Measurements from ENCODE around the gene FCRL1.

Gene FCRL1

DNA sequence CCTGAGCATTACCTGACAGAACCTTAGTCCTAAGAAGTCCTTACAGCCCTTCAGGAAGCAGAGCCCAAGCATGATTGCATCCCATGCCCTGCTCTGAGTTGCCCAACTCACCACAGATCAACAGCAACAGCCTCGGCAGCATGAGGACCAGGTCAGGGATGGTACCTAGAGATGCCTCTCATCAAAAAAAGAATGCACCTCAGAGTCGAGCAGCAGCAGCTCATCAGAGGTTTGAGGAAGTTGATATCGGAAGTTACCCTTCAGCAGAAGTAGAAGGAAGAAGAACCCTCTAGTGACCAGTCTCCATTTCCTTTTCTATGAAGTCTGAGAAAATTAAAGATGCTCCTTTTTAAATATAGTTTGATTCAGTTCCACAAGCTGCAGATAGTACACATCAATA lies at the start of gene FCRL1:
Gene FCRL1, minus strand, starts transcription at position 225 of the 400 bp plus-strand sequence. Its CDS starts 83 bp downstream, at position 142.
- peak; percentile 5 to 36 for DNase-seq

- no peak for DNase-seq
These were observed 48.7 kb upstream of the FCRL1 start for GRCh38 chr1:157868654-157869053.

GRCh38 chr1:157862114-157863070 lies 42.5 kb upstream of the FCRL1 start:
- no peak for DNase-seq

GRCh38 chr1:157856538-157856937 lies 36.6 kb upstream of the FCRL1 start:
- DNase-seq: no peak

GRCh38 chr1:157852476-157852875 lies 32.6 kb upstream of the FCRL1 start:
- no peak for DNase-seq

- DNase-seq: peak; percentile 41 to 55
These were observed 29.4 kb upstream of the FCRL1 start for GRCh38 chr1:157849229-157849875.

- DNase-seq: peak; percentile 38 to 60
These were observed 24.3 kb upstream of the FCRL1 start for GRCh38 chr1:157844089-157844830.

GRCh38 chr1:157842939-157843338 lies 23.0 kb upstream of the FCRL1 start:
- DNase-seq: no peak

DNA sequence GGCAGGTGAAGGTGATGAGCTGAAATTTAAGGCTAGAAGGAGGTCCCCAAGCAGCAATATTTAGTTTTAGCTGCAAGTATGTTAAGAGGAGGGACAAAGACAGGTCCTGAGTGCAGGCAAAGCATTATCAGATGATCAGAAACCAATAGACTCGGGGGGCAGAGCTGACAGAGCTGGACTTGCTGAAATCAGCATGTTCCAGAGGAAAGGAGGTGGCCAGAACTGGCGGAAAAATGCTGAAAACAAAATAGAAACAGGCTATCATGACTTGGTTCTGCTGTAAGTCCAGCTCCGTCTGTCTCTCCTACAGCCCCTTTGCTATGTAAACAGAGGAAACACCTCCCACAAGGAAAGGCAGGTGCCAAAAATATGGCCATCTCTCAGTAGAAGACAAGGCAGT lies 21.8 kb upstream of the FCRL1 start, which contains the start of gene CD5L:
Gene CD5L, minus strand, starts transcription at position 101 of the 400 bp plus-strand sequence. CDS start 107 bp downstream, outside the sequence.
- no peak for DNase-seq

DNA sequence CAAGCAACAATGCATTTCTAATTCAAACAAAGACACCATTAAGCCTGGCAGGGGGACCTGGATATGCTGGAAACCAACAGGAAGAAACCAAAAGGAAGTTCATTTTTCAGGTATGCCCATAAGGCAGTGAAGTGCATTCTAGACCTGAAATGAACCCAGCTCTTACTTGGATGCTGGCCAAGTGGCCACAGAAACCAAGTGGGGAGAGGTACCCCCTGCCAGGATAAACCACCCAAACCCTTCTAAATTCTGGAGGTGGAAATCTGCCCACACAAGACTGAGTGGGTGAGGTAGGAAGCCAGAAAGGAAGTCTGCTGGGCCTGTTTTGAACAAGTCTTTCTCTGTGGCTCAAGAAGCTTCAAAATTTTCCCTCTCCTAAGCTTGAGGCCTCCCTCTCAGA lies 19.0 kb upstream of the FCRL1 start:
- no peak for DNase-seq

DNA sequence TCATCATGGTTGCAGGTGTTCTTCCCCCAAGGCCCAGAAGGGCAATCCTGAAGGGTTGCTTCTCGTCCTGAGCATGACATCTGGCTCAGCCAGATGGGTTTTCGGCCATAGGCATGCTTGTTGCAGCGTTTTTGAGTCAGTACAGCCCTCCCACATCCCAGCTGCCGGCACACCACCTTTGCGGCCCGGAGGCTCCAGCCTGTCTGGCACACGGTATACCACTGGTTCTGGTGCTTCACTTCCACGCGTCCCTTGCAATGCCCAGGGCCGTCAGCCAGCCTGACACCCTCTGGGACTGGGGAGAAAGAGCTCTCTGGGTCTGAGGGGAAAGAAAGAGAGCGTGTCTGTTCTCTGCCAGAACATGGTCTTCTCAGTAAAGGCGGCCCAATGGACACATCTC lies 14.5 kb upstream of the FCRL1 start:
- DNase-seq: no peak

- DNase-seq: no peak
These were observed 13.2 kb upstream of the FCRL1 start for GRCh38 chr1:157833145-157833544.

DNA sequence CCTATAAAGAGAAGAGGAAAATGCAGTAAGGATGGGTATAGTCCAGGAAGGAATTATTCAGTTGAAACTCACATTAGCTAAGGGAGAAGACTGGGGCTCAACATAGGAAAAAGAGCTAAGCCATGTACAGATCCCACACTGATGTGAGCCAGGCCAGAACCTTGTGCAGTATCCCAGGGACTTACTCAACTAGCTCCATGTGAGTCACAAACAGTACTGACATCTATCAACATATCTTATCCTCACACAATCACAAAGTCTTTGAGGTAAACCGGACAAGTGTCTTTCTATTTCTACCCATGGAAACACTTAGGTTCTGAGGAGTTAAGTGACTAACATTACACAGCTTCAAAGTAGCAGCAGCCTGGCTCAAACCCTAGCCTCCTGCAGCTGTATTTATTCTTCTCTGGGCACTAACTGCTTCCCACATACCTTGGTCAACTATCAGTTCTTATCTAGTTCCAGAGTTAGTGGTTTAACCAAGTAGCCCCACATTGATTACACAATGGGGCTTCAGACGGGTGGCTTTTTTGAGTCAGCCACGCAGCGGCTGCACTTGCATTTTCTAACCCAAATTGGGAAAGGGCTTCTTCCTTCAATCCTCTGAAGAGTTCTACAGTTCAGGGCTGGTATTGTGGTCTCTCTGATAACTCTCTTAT lies 12.2 kb upstream of the FCRL1 start:
- no peak for DNase-seq

GRCh38 chr1:157830887-157831286 lies 11.0 kb upstream of the FCRL1 start:
- no peak for DNase-seq

GRCh38 chr1:157829711-157830110 lies 9.8 kb upstream of the FCRL1 start:
- DNase-seq: no peak

DNA sequence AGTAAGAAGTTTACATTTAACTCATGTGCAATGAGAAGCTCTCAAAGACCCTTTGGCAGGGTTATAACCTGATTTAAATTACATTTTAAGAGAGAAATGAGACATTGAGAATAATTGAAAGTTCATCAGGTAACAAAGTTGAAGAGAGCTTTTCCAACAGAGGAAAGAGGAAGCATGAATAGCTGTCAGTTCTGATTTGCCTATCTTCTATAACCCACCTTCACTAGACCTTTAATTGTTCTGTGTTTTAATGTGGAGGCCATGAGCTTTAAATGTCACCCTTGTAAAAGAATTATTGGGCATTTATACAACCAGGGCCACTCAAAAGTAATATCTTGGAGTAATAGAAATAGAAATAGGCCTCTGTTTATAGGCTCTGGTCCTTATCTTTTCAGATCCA lies 9.3 kb upstream of the FCRL1 start:
- no peak for DNase-seq

- DNase-seq: no peak
These were observed 379 bp upstream of the FCRL1 start for GRCh38 chr1:157820299-157820698.

GRCh38 chr1:157819215-157819614 lies 705 bp downstream of the FCRL1 start:
- no peak for DNase-seq

DNA sequence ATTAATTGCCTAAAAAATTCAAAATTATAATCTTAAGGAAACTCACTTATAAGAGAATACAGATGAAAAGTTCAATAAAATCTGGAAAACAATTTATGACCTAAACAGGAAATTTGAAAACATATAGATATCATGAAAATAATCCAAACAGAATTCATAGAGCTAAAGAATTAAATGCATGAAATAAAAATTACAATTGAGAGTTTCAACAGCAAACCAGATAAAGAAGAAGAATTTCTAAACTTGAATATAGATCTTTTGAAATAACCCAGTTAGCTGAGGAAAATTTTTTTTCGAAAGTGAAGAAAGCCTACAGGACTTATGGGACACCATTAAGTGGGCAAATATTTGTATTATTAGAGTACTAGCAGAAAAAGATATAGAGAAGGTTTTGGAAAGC lies 6.7 kb downstream of the FCRL1 start:
- DNase-seq: no peak

DNA sequence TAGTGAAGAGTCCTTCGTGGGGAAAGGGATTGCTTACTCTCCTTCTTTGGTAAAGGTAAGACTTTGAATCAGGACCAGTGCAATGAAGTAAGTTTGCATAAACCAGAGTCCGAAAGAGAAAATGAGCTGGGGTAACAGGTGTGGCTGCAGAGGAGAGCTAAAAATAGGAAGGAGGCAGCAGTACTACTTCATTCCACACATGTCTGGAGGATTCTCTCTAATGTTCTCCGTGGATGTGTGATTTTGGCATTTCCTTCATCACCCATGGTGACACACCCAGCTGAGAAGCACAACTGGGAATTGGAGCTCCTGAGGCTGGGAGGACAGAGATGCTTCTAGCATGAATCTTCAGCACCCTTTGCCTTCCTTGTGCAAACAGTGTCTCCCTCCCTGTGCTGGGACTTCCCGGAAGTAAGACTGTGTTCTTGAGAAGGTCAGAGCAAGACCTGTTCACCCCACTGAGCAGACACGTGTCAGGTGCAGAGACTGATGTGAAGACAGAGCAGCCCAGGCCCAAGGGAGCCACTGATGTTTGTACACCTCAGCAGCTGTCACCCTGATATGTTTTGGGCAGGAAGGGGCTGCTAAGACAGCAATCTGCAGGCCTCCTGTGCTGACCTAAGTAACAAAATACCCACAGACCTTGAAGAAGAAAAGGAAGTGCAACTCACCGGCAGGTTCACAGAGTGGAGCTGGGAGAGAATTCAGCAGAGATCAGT lies 13.3 kb downstream of the FCRL1 start:
- no peak for DNase-seq

DNA sequence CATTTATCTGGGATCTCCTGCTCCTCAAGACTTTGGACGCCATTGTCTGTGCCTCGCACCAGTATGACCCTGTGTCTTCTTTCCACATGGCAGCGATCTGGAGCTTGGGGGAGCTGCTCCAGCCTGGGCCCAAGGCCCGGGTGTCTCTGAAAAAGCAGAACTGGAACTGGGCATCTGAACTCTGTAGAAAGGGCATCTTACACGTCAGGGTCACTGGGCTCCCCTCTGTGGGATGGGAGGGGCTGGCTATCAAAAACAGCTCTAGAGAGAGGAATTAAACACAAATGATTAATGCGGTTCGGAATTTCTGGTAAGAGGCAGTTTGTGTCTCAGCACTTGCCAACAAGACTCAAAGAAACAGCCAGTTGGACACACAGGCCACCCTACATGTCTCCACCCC lies 16.1 kb downstream of the FCRL1 start:
- peak; percentile 23 to 34 for DNase-seq

- DNase-seq: no peak
These were observed 19.9 kb downstream of the FCRL1 start for GRCh38 chr1:157799996-157800395.

Measured in inflammatory macrophage treated with lipopolysaccharide for 1 hour (primary cell).